B cell (primary cell): Measurements from ENCODE around the gene COG1. TPM values are rescaled to one million over a fixed set of nuclear protein-coding genes. Genes with fewer than 3 reads are reported as not detected.
A peak's percentile ranks its signal among the peaks of the same experiment; 100 is the strongest.

ENCODE experiments used
- ATAC-seq: fragments of 200-7000 bp; cut with Tn5 transposase; one replicate; pipeline ENCODE4 v1.10.0; 2021; ENCODE audit warnings: low read depth, mild to moderate bottlenecking, moderate number of reproducible peaks, moderate library complexity
- CTCF ChIA-PET: fragments of 350-600 bp; sonication (Branson Sonifier 250); formaldehyde crosslinking; loops from one replicate; lab custom pipeline; 2021; ENCODE audit warnings: antibody characterized with exemption, inconsistent platforms; lab: Charles Lee
- POLR2A ChIA-PET: fragments of 350-600 bp; sonication (Branson Sonifier 250); formaldehyde crosslinking; loops from one replicate; lab custom pipeline; 2021; ENCODE audit warnings: antibody characterized with exemption; lab: Charles Lee
- DNase-seq: peaks from one replicate; pipeline ENCODE4 v3.0.0; 2013
- H2AFZ ChIP-seq: 2 replicates; pipeline ENCODE4 v1.6.1; 2012; ENCODE audit warnings: mild to moderate bottlenecking, low read depth, low read length; ENCODE audit not compliant: insufficient read depth, poor library complexity, severe bottlenecking
- H3K27ac ChIP-seq, 2 donors: 1 replicate in 1 of 2; 2 replicates in 1 of 2; pipeline ENCODE4 v1.5.1; 2012 to 2013; ENCODE audit warnings: low read length in 2 of 2, mild to moderate bottlenecking in 2 of 2, moderate library complexity in 1 of 2
- H3K27me3 ChIP-seq, 4 experiments: fragments of 200-600 bp in 1 of 4; sonication (generic) in 1 of 4; replicated peaks in 1 of 4; 1 replicate in 2 of 4; 2 replicates in 2 of 4; pipeline versions ENCODE4 v1.6.1 to v1.7.0; 2013 to 2016; ENCODE audit warnings: low read length in 3 of 4, mild to moderate bottlenecking in 2 of 4, mixed read lengths in 1 of 4, moderate library complexity in 1 of 4; ENCODE audit not compliant: insufficient read depth in 4 of 4, control insufficient read depth in 3 of 4; ENCODE audit errors: control extremely low read depth in 1 of 4
- H3K36me3 ChIP-seq, 2 experiments: replicated peaks in 1 of 2; 1 replicate in 1 of 2; 2 replicates in 1 of 2; pipeline versions ENCODE4 v1.6.1 to v1.7.1; 2013; ENCODE audit warnings: low read length in 1 of 2; ENCODE audit not compliant: insufficient read depth in 2 of 2, control insufficient read depth in 1 of 2; ENCODE audit errors: control extremely low read depth in 1 of 2, extremely low read depth in 1 of 2
- H3K4me1 ChIP-seq, 2 donors: fragments of 200-600 bp in 1 of 2; sonication (generic) in 1 of 2; 1 replicate in 1 of 2; 2 replicates in 1 of 2; pipeline versions ENCODE4 v1.5.1 to v1.6.1; 2013 to 2017; ENCODE audit warnings: low read length in 2 of 2; ENCODE audit not compliant: control insufficient read depth in 2 of 2, insufficient read depth in 2 of 2
- H3K4me2 ChIP-seq: replicated peaks from 2 replicates; pipeline ENCODE3; 2012; ENCODE audit warnings: mild to moderate bottlenecking, low read depth, low read length; ENCODE audit not compliant: poor library complexity, severe bottlenecking
- H3K4me3 ChIP-seq, 5 experiments: fragments of 200-600 bp in 1 of 5; sonication (generic) in 1 of 5; 1 replicate in 3 of 5; 2 replicates in 2 of 5; pipeline versions ENCODE4 v1.5.1 to v1.7.0; 2011 to 2016; ENCODE audit warnings: low read length in 4 of 5, mild to moderate bottlenecking in 4 of 5, low read depth in 2 of 5, control low read depth in 1 of 5, moderate library complexity in 1 of 5; ENCODE audit not compliant: insufficient read depth in 1 of 5; ENCODE audit errors: control extremely low read depth in 1 of 5, extremely low read depth in 1 of 5
- H3K79me2 ChIP-seq: fragments of 200-600 bp; sonication (generic); one replicate; pipeline ENCODE4 v1.6.0; 2016; ENCODE audit warnings: low read length; ENCODE audit not compliant: control insufficient read depth, insufficient read depth
- H3K9ac ChIP-seq: fragments of 200-600 bp; sonication (generic); 2 replicates; pipeline ENCODE4 v1.6.1; 2017; ENCODE audit warnings: mild to moderate bottlenecking, low read length, moderate library complexity
- H3K9me3 ChIP-seq, 3 donors: one replicate each; pipeline versions ENCODE4 v1.6.1 to v1.7.1; 2013; ENCODE audit warnings: low read length in 2 of 3; ENCODE audit not compliant: control insufficient read depth in 2 of 3, insufficient read depth in 1 of 3; ENCODE audit errors: control extremely low read depth in 1 of 3
- H4K20me1 ChIP-seq: 2 replicates; pipeline ENCODE4 v1.6.0; 2012; ENCODE audit warnings: mild to moderate bottlenecking, low read length; ENCODE audit not compliant: insufficient read depth, control insufficient read depth, poor library complexity, severe bottlenecking
- H3K27ac Mint-ChIP-seq: one replicate; pipeline ENCODE4 v1.8.0; 2021; ENCODE audit warnings: mixed read lengths
- H3K27me3 Mint-ChIP-seq: one replicate; pipeline ENCODE4 v1.8.0; 2021; ENCODE audit warnings: mixed read lengths
- H3K4me1 Mint-ChIP-seq: one replicate; pipeline ENCODE4 v1.8.0; 2021; ENCODE audit warnings: mixed read lengths
- H3K4me3 Mint-ChIP-seq: one replicate; pipeline ENCODE4 v1.8.0; 2021; ENCODE audit warnings: mixed read lengths
- H3K9me3 Mint-ChIP-seq: one replicate; pipeline ENCODE4 v1.8.0; 2022; ENCODE audit warnings: mixed read lengths; ENCODE audit not compliant: insufficient read depth
- CTCF ChIP-seq: fragments of 200-600 bp; IDR thresholded peaks from one replicate; pipeline ENCODE4 v1.8.0; 2022; ENCODE audit warnings: antibody characterized with exemption, mild to moderate bottlenecking
- EZH2 ChIP-seq: IDR thresholded peaks from 2 replicates; pipeline ENCODE4 v1.6.1; 2012; ENCODE audit warnings: borderline replicate concordance, low read depth, mild to moderate bottlenecking, moderate library complexity, low read length; ENCODE audit not compliant: insufficient read depth, poor library complexity, severe bottlenecking
- WGBS: methylation state at CpG from one replicate; pipeline ENCODE4 v1.1.5; 2013; ENCODE audit warnings: missing lambda C conversion rate; ENCODE audit not compliant: insufficient coverage; 5-methylcytosine and 5-hydroxymethylcytosine counted together
- intact Hi-C: fragments of 100-400 bp; cut with micrococcal nuclease; formaldehyde crosslinking; loops from one replicate; pipeline ENCODE4 v1.10.0; 2022
- polyA plus RNA-seq: library from polyadenylated mRNA; depleted of rRNA; stranded (reverse); fragments of >200 nt; gene quantifications from 2 replicates; pipeline ENCODE4 v1.2.3, GENCODE V29; 2012
- total RNA-seq, 2 donors: library from RNA; stranded (reverse); fragments of 120-200 nt in 1 of 2; gene quantifications; 1 replicate in 1 of 2; 2 replicates in 1 of 2; pipeline versions ENCODE4 v1.2.3 to v1.2.4, GENCODE V29; 2013 to 2022

The COG1 gene
- total and polyA plus RNA-seq, 2 donors (not counting 1 experiment from before 2014, with no cell fraction given), result 39.1 to 72.8 TPM

GRCh38 chr17:73228748-73229236 is 35.9 kb downstream of the COG1 start:
- Mint-ChIP-seq H3K27ac (no peak overlapping the region), H3K27me3 (no peaks in the 10 kb centered on the region), H3K9me3 (no peaks in the 10 kb centered on the region), H3K4me1 (peaks cover 57% of the 10 kb centered on the region), H3K4me3 (peak overlapping the region; percentile 0)
- ChIA-PET POLR2A (no interaction called here), CTCF (interaction anchor here (1.3 to 1.8 kb wide), 2 partner anchors 140 to 503 kb away, joined by 4 read pairs; no protein-coding TSS in a partner anchor)
- Histone ChIP-seq H2AFZ (no peak overlapping the region), H4K20me1 (peaks cover 5% of the 10 kb centered on the region), H3K9ac (no peak overlapping the region), H3K27me3 (no peaks in the 10 kb centered on the region), H3K4me2 (no peak overlapping the region), H3K27ac (no peak overlapping the region), H3K4me3 (no peak overlapping the region), H3K79me2 (peaks cover 85% of the 10 kb centered on the region), H3K36me3 (peaks cover 6 to 7% of the 10 kb centered on the region in 2 experiments), H3K4me1 (peaks cover 15 to 30% of the 10 kb centered on the region in 2 donors), H3K9me3 (no peaks in the 10 kb centered on the region)
- ATAC-seq (no peak), DNase-seq (no peak)
- TF ChIP-seq EZH2 (no peak), CTCF (no peak)
- no CpG with 5 or more reads among the region's 2 CpGs for WGBS
- intact Hi-C loops, result no loop called here

- Histone ChIP-seq H3K27me3 (no peaks in the 10 kb centered on the region), H3K9ac (no peak overlapping the region), H4K20me1 (no peaks in the 10 kb centered on the region), H2AFZ (no peak overlapping the region), H3K4me2 (no peak overlapping the region), H3K36me3 (peaks cover 5 to 6% of the 10 kb centered on the region in 2 experiments), H3K4me3 (no peak overlapping the region), H3K4me1 (peaks cover 15 to 30% of the 10 kb centered on the region in 2 donors), H3K9me3 (no peaks in the 10 kb centered on the region), H3K27ac (no peak overlapping the region), H3K79me2 (peaks cover 85% of the 10 kb centered on the region)
- no peak overlapping the region for H3K27ac Mint-ChIP-seq
- TF ChIP-seq EZH2 (no peak), CTCF (no peak)
- ChIA-PET POLR2A (no interaction called here), CTCF (interaction anchor here (3.0 kb wide), 1 partner anchor 38 kb away, joined by 13 read pairs; the partner anchor contains the start of gene COG1)
- peaks cover 60% of the 10 kb centered on the region for H3K4me1 Mint-ChIP-seq
- H3K9me3 Mint-ChIP-seq, result no peaks in the 10 kb centered on the region
- H3K27me3 Mint-ChIP-seq, result no peaks in the 10 kb centered on the region
- intact Hi-C loops, result no loop called here
- DNase-seq (no peak), ATAC-seq (no peak)
- 92% methylated on average over 4 of the region's 6 CpGs for WGBS
- H3K4me3 Mint-ChIP-seq, result peak overlapping the region; percentile 98
Measured at GRCh38 chr17:73230088-73230487, 37.2 kb downstream of the COG1 start.
